ENCODE measurements around the gene GABRB3. TPM values are rescaled to one million over a fixed set of nuclear protein-coding genes. Genes with fewer than 3 reads are reported as not detected.

Gene GABRB3
- total and polyA plus RNA-seq, 2 of the 8 experiments (the other 6 are each of a cell fraction or from before 2014, with no cell fraction given) = 98.8 to 163 TPM

GRCh38 chr15:26661748-26662147 is 111.1 kb downstream of the GABRB3 start (continued):
- TF ChIP-seq RAD21 (IDR thresholded peaks at IDR 0.05 in 1 of 2, conservative IDR thresholded peaks at IDR 0.05 in 1 of 2; ENCODE audit: low read depth in 2 of 2, low read length in 2 of 2) (no peak), BACH1 (IDR thresholded peaks at IDR 0.05; ENCODE audit: low read length) (no peak), YY1 (IDR thresholded peaks at IDR 0.05; ENCODE audit: low read depth, low read length) (no peak), TBP (IDR thresholded peaks at IDR 0.05; ENCODE audit: low read depth, low read length) (no peak), GTF2F1 (IDR thresholded peaks at IDR 0.05; ENCODE audit: borderline replicate concordance, low read depth, low read length) (no peak)

All from H1 (cell line).